ENCODE data around the gene ABCG8. TPM values are rescaled to one million over a fixed set of nuclear protein-coding genes. Genes with fewer than 3 reads are reported as not detected.

Gene ABCG8
- total and polyA plus RNA-seq, 9 of the 15 experiments (the other 6 are each of a cell fraction or from before 2014, with no cell fraction given) = not detected

GRCh38 chr2:43812006-43812405 is 26.8 kb upstream of the ABCG8 start (continued):
- TF ChIP-seq, protein P1, sequence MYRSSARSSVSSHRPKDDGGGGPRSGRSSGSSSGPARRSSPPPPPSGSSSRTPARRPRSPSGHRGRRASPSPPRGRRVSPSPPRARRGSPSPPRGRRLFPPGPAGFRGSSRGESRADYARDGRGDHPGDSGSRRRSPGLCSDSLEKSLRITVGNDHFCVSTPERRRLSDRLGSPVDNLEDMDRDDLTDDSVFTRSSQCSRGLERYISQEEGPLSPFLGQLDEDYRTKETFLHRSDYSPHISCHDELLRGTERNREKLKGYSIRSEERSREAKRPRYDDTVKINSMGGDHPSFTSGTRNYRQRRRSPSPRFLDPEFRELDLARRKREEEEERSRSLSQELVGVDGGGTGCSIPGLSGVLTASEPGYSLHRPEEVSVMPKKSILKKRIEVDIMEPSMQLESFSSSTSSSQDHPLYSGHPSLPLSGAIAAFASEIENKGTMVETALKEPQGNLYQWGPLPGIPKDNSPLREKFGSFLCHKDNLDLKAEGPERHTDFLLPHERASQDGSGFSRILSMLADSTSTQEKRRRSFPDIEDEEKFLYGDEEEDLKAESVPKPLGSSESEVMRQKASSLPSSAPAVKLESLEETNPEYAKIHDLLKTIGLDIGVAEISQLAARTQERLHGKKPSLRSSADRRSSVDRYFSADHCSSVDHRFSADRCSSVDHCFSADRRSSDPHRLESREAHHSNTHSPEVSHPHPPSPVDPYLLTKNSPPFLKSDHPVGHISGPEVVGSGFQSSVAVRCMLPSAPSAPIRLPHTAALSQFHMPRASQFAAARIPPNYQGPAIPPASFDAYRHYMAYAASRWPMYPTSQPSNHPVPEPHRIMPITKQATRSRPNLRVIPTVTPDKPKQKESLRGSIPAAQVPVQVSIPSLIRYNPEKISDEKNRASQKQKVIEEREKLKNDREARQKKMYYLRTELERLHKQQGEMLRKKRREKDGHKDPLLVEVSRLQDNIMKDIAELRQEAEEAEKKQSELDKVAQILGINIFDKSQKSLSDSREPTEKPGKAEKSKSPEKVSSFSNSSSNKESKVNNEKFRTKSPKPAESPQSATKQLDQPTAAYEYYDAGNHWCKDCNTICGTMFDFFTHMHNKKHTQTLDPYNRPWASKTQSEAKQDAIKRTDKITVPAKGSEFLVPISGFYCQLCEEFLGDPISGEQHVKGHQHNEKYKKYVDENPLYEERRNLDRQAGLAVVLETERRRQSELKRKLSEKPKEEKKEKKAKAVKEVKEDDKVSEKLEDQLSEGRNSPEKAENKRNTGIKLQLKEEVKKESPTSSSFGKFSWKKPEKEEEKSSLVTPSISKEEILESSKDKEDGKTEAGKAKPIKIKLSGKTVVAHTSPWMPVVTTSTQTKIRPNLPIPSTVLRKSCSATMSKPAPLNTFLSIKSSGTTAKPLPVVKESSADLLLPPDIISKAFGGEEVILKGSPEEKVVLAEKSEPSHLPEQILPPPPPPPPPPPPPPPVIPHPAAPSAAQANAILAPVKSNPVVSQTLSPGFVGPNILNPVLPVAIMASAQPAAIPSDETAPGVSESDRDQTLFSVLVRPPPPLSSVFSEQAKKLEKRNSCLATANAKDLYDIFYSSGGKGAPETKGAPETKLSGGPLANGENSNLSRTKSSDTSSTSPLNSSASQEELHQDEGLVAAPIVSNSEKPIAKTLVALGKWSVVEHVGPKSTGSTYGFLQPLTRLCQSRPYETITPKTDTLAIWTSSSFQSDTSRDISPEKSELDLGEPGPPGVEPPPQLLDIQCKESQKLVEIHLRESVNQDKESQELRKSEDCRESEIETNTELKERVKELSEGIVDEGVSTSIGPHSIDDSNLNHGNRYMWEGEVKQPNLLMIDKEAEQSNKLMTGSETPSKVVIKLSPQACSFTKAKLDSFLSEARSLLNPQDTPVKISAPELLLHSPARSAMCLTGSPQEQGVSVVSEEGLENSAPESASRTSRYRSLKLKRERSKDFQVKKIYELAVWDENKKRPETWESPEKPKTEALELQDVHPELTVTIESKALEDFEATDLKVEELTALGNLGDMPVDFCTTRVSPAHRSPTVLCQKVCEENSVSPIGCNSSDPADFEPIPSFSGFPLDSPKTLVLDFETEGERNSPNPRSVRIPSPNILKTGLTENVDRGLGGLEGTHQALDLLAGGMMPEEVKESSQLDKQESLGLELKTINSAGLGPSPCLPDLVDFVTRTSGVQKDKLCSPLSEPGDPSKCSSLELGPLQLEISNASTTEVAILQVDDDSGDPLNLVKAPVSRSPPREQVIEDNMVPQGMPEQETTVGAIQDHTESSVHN (IDR thresholded peaks at IDR 0.05; ENCODE audit: borderline replicate concordance in 1 of 2, low read depth in 1 of 2) = no peak
- TF ChIP-seq ZNF668 (CRISPR knock-in tag; IDR thresholded peaks at IDR 0.05) (no peak), MAFK (IDR thresholded peaks at IDR 0.05; ENCODE audit: low read length) (peak; percentile 67), SIRT6 (IDR thresholded peaks at IDR 0.05; ENCODE audit: low read depth, low read length) (no peak), FOXA1 (IDR thresholded peaks at IDR 0.05; ENCODE audit: borderline replicate concordance) (no peak), E2F1 (CRISPR knock-in tag; IDR thresholded peaks at IDR 0.05) (no peak)

All from K562 (cell line).